NCI-H1694 treated with DMSO at 0.1 percent for 48 hours (cell line): ENCODE measurements around the gene TMEM235.
A peak's percentile ranks its signal among the peaks of the same experiment; 100 is the strongest.

Source experiments
- DNase-seq: peaks from one replicate; lab custom pipeline; 2025; lab: John Stamatoyannopoulos, UW

Gene TMEM235

GRCh38 chr17:78272181-78272913 lies 40.9 kb downstream of the TMEM235 start:
- peak; percentile 5 for DNase-seq

- DNase-seq = no peak
Observed at GRCh38 chr17:78272914-78273258, 41.5 kb downstream of the TMEM235 start.

GRCh38 chr17:78273813-78274212 lies 42.4 kb downstream of the TMEM235 start:
- no peak for DNase-seq

- no peak for DNase-seq
Observed at GRCh38 chr17:78275355-78275754, 43.9 kb downstream of the TMEM235 start.

- DNase-seq = no peak
Observed at GRCh38 chr17:78276098-78276887, 44.9 kb downstream of the TMEM235 start.

GRCh38 chr17:78278139-78278741 lies 46.8 kb downstream of the TMEM235 start:
- DNase-seq = no peak

GRCh38 chr17:78279360-78279990 lies 48.0 kb downstream of the TMEM235 start:
- no peak for DNase-seq

- no peak for DNase-seq
Observed at GRCh38 chr17:78281249-78281845, 49.9 kb downstream of the TMEM235 start.

GRCh38 chr17:78284146-78284545 lies 52.7 kb downstream of the TMEM235 start:
- no peak for DNase-seq

- DNase-seq = no peak
Observed at GRCh38 chr17:78289004-78289403, 57.6 kb downstream of the TMEM235 start.

GRCh38 chr17:78289802-78290363 lies 58.5 kb downstream of the TMEM235 start:
- DNase-seq = peak; percentile 82
